Parathyroid adenoma (tissue), 2 donors: ENCODE data around the gene TBL1XR1.

Source experiments
- H2AFZ ChIP-seq: fragments of 300-600 bp; sonication (generic); one replicate; pipeline ENCODE4 v1.7.0; 2017; ENCODE audit warnings: antibody characterized with exemption, mild to moderate bottlenecking
- H3K27ac ChIP-seq: fragments of 300-600 bp; sonication (generic); one replicate; pipeline ENCODE4 v1.7.0; 2017
- H3K27me3 ChIP-seq: fragments of 300-600 bp; sonication (generic); one replicate; pipeline ENCODE4 v1.7.0; 2017; ENCODE audit warnings: low read length; ENCODE audit not compliant: control insufficient read depth, insufficient read depth
- H3K36me3 ChIP-seq: fragments of 300-600 bp; sonication (generic); one replicate; pipeline ENCODE4 v1.7.0; 2017; ENCODE audit warnings: low read length; ENCODE audit not compliant: control insufficient read depth, insufficient read depth
- H3K4me1 ChIP-seq: fragments of 300-600 bp; sonication (generic); one replicate; pipeline ENCODE4 v1.7.0; 2017; ENCODE audit warnings: control low read depth
- H3K4me2 ChIP-seq: fragments of 300-600 bp; sonication (generic); one replicate; pipeline ENCODE4 v1.7.0; 2017; ENCODE audit warnings: low read length
- H3K4me3 ChIP-seq: fragments of 300-600 bp; sonication (generic); one replicate; pipeline ENCODE4 v1.7.0; 2017; ENCODE audit warnings: low read depth, low read length
- H3K79me2 ChIP-seq: fragments of 300-600 bp; sonication (generic); one replicate; pipeline ENCODE4 v1.7.0; 2017; ENCODE audit warnings: control low read depth
- H3K9ac ChIP-seq: fragments of 300-600 bp; sonication (generic); one replicate; pipeline ENCODE4 v1.7.0; 2017; ENCODE audit warnings: mild to moderate bottlenecking
- H3K9me3 ChIP-seq: fragments of 300-600 bp; sonication (generic); one replicate; pipeline ENCODE4 v1.7.0; 2017; ENCODE audit warnings: low read length; ENCODE audit not compliant: control insufficient read depth
- TF ChIP-seq, protein P1 (sequence below): fragments of 300-600 bp; sonication (generic); IDR thresholded peaks from one replicate; pipeline ENCODE4 v1.7.0; 2017; ENCODE audit warnings: antibody characterized with exemption, mild to moderate bottlenecking
- donor health status: primary hyperparathyroidism.

Gene TBL1XR1

DNA sequence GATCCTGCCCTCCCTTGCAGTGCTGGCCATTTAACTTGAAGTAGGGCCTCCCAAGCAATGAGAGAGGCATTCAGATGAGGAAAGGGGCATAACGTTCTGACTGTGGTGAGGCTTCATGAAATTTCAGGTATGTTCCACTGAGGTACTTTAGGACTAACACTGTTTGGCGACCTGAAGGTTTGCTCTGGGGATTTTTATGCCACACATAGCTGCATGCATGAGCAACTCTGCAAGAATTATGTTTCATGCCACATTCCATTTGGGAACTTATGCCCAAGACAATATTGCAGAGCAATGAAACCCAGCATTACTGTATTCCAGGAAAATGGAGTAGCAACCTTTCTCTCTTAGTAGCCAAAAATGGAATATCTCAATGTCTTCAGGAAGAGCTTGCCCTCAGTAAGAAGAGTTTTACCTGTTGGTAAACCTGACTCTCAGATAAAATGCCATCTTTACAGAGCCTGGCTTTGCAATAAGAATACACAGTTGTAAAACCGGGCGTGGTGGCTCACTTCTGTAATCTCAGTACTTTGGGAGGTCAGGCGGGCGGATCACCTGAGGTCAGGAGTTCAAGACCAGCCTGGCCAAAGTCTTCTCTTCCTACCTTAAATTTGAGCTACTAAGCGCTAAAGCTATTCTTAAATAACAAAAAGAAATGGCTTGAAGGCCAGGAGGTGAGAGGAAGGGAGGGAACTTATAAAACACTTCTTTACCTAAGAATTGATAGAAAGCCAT, 16.7 kb upstream of the TBL1XR1 start:
- Histone ChIP-seq H3K36me3 (no peaks in the 10 kb centered on the region), H2AFZ (peak overlapping the region; percentile 36), H3K4me2 (no peak overlapping the region), H3K4me3 (no peak overlapping the region), H3K4me1 (peaks cover 4% of the 10 kb centered on the region), H3K9me3 (no peaks in the 10 kb centered on the region), H3K9ac (no peak overlapping the region), H3K27ac (no peak overlapping the region), H3K79me2 (no peaks in the 10 kb centered on the region), H3K27me3 (no peaks in the 10 kb centered on the region)
- TF ChIP-seq, protein P1, sequence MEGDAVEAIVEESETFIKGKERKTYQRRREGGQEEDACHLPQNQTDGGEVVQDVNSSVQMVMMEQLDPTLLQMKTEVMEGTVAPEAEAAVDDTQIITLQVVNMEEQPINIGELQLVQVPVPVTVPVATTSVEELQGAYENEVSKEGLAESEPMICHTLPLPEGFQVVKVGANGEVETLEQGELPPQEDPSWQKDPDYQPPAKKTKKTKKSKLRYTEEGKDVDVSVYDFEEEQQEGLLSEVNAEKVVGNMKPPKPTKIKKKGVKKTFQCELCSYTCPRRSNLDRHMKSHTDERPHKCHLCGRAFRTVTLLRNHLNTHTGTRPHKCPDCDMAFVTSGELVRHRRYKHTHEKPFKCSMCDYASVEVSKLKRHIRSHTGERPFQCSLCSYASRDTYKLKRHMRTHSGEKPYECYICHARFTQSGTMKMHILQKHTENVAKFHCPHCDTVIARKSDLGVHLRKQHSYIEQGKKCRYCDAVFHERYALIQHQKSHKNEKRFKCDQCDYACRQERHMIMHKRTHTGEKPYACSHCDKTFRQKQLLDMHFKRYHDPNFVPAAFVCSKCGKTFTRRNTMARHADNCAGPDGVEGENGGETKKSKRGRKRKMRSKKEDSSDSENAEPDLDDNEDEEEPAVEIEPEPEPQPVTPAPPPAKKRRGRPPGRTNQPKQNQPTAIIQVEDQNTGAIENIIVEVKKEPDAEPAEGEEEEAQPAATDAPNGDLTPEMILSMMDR = no peak

DNA sequence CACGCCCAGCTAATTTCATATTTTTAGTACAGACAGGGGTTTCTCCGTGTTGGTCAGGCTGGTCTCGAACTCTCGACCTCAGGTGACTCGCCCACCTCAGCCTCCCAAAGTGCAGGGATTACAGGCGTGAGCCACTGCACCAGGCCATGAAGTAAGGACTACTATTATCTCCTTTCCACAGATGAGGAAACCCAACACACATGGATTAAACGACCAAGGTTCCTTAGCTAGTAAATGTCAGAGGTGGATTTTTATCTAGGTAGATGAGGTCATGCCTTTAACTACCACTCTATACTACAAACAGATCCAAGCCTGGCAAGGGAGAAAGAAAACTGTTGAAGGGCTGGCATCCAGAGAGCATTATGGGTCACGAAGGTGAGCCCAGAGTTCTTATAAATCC, 15.5 kb upstream of the TBL1XR1 start:
- Histone ChIP-seq H3K4me2 (no peak overlapping the region), H3K27ac (no peak overlapping the region), H3K4me3 (no peak overlapping the region), H3K4me1 (peaks cover 4% of the 10 kb centered on the region), H3K27me3 (no peaks in the 10 kb centered on the region), H3K79me2 (no peaks in the 10 kb centered on the region), H2AFZ (no peak overlapping the region), H3K9me3 (no peaks in the 10 kb centered on the region), H3K36me3 (no peaks in the 10 kb centered on the region), H3K9ac (no peak overlapping the region)
- TF ChIP-seq, protein P1 = no peak

DNA sequence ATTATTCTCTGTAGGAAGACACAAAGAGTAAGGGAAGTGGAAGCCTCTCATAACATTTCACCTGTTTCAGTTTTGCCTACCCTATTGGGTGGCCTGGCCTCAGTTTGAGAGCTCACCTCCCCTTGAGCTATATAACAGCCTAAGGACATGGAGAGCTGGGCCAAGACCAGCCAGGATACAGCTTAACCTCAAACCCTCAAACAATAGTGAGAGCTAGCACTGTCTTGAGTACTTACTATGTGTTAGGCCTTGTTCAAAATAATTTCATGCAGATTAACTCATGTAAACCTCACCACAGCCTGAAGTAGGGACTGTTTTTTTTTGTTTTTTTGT, 15.0 kb upstream of the TBL1XR1 start:
- Histone ChIP-seq H3K4me1 (peaks cover 4% of the 10 kb centered on the region), H3K4me3 (no peak overlapping the region)

DNA sequence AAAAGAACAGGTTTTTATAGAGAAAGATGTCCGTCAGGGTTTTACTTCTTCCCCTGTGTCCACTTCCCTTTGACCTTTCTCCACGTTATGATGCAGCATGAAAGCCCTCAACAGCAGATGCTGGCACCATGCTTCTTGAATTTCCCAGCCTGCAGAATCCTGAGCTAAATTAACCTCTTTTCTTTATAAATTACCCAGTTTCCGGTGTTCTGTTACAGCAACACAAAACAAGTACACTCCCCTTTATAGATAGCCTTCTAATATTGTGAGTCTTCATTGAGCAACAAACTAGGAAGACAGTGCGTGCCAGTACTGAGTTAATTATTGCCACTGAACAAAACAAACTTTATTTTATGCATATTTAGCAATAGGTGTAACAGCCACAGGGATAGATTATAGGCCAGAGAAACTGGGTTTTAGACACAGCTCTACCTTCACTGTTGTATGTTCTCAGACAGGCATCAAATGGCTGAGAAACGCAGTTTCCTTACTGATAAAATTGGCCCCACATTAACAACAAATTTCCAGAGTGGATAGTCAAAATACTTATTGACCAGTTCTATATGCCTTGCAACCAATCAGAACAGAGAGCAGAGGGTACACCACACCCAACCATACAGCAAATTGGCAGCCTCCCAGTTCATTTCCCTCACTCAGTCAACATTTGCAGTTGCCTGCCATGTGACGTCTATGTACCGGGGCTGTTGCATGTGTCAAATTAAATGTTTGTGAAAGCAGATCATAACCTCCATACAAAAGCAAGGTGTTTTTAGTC, 14.4 kb upstream of the TBL1XR1 start:
- H3K4me2 ChIP-seq = no peak overlapping the region
- H3K79me2 ChIP-seq = no peaks in the 10 kb centered on the region
- no peaks in the 10 kb centered on the region for H3K27me3 ChIP-seq
- H3K4me3 ChIP-seq = no peak overlapping the region
- H3K4me1 ChIP-seq = peaks cover 4% of the 10 kb centered on the region
- no peak overlapping the region for H3K27ac ChIP-seq
- H3K9me3 ChIP-seq = no peaks in the 10 kb centered on the region
- no peaks in the 10 kb centered on the region for H3K36me3 ChIP-seq
- no peak overlapping the region for H2AFZ ChIP-seq
- TF ChIP-seq, protein P1 = no peak
- no peak overlapping the region for H3K9ac ChIP-seq

More for the DNA sequence above, 15.0 kb upstream of the TBL1XR1 start:
- Histone ChIP-seq H3K27me3 (no peaks in the 10 kb centered on the region), H3K36me3 (no peaks in the 10 kb centered on the region), H3K79me2 (no peaks in the 10 kb centered on the region), H3K9me3 (no peaks in the 10 kb centered on the region), H3K4me2 (no peak overlapping the region), H3K9ac (no peak overlapping the region), H2AFZ (no peak overlapping the region), H3K27ac (no peak overlapping the region)
- TF ChIP-seq, protein P1 = no peak
